MM.1S (cell line): ENCODE data around the gene HOXC6.

Experiments used
- CTCF ChIP-seq: fragments of 300-600 bp; sonication (generic); IDR thresholded peaks from 2 replicates; pipeline ENCODE4 v1.5.1; 2016; ENCODE audit warnings: antibody characterized with exemption, low read length, mixed read lengths
- EZH2 ChIP-seq: fragments of 300-600 bp; sonication (generic); optimal IDR thresholded peaks from 2 replicates; pipeline ENCODE3; 2017; ENCODE audit warnings: low read depth, mild to moderate bottlenecking, antibody characterized with exemption, low read length, mixed read lengths

GRCh38 chr12:54054742-54055194 lies 26.5 kb downstream of the HOXC6 start:
- TF ChIP-seq EZH2 (no peak), CTCF (no peak)
